ENCODE measurements around the gene CTNNA3.
A peak's percentile ranks its signal among the peaks of the same experiment; 100 is the strongest.
"Not testable (repeated sequence)": the region's sequence is repeated elsewhere in the genome, so short reads cannot be mapped to it uniquely, and the experiment has no call there.

CTNNA3 gene

GRCh38 chr10:67696029-67696428 lies at the start of gene CTNNA3:
Gene CTNNA3 (minus strand): TSS chr10:67696195.
- DNase-seq = no peak

GRCh38 chr10:67735430-67735829 lies 39.4 kb upstream of the CTNNA3 start:
- DNase-seq = no peak

- no peak for DNase-seq
Observed at GRCh38 chr10:67733511-67733910, 37.5 kb upstream of the CTNNA3 start.

- DNase-seq = no peak
Observed at GRCh38 chr10:67725567-67725966, 29.6 kb upstream of the CTNNA3 start.

- DNase-seq = no peak
Observed at GRCh38 chr10:67723601-67724000, 27.6 kb upstream of the CTNNA3 start.

- no peak for DNase-seq
Observed at GRCh38 chr10:67722113-67722512, 26.1 kb upstream of the CTNNA3 start.

GRCh38 chr10:67716455-67716854 lies 20.5 kb upstream of the CTNNA3 start:
- DNase-seq = not testable (repeated sequence)

GRCh38 chr10:67705921-67706320 lies 9.9 kb upstream of the CTNNA3 start:
- no peak for DNase-seq

- not testable (repeated sequence) for DNase-seq
Observed at GRCh38 chr10:67699613-67700270, 3.7 kb upstream of the CTNNA3 start.

- no peak for DNase-seq
Observed at GRCh38 chr10:67698164-67698563, 2.2 kb upstream of the CTNNA3 start.

- peak; percentile 2 to 20 for DNase-seq
Observed at GRCh38 chr10:67697724-67698131, 1.7 kb upstream of the CTNNA3 start.

GRCh38 chr10:67696679-67697078 lies 684 bp upstream of the CTNNA3 start:
- no peak for DNase-seq

- DNase-seq = no peak
Observed at GRCh38 chr10:67695555-67695954, 440 bp downstream of the CTNNA3 start.

GRCh38 chr10:67691861-67692260 lies 4.1 kb downstream of the CTNNA3 start:
- not testable (repeated sequence) for DNase-seq

GRCh38 chr10:67690540-67690939 lies 5.5 kb downstream of the CTNNA3 start:
- DNase-seq = not testable (repeated sequence)

GRCh38 chr10:67684140-67684539 lies 11.9 kb downstream of the CTNNA3 start:
- DNase-seq = not testable (repeated sequence)

GRCh38 chr10:67678335-67678974 lies 17.5 kb downstream of the CTNNA3 start:
- no peak for DNase-seq

GRCh38 chr10:67676208-67676825 lies 19.7 kb downstream of the CTNNA3 start:
- DNase-seq = no peak

- DNase-seq = no peak
Observed at GRCh38 chr10:67670401-67670800, 25.6 kb downstream of the CTNNA3 start.

GRCh38 chr10:67669978-67670377 lies 26.0 kb downstream of the CTNNA3 start:
- no peak for DNase-seq

- DNase-seq = no peak
Observed at GRCh38 chr10:67668448-67668847, 27.5 kb downstream of the CTNNA3 start.

- DNase-seq = no peak
Observed at GRCh38 chr10:67667035-67667425, 29.0 kb downstream of the CTNNA3 start.

GRCh38 chr10:67666416-67667034 lies 29.5 kb downstream of the CTNNA3 start:
- DNase-seq = no peak

- peak in 1 of 2 experiments; percentile 34 for DNase-seq
Observed at GRCh38 chr10:67665491-67665890, 30.5 kb downstream of the CTNNA3 start.
